Raji (cell line): Measurements from ENCODE around the gene EPS15.

ENCODE experiments used
- POLR2A ChIP-seq: IDR thresholded peaks from 2 replicates; pipeline ENCODE4 v1.6.1; 2011; ENCODE audit warnings: low read depth, low read length, control low read depth; ENCODE audit not compliant: insufficient read depth

Gene EPS15

DNA sequence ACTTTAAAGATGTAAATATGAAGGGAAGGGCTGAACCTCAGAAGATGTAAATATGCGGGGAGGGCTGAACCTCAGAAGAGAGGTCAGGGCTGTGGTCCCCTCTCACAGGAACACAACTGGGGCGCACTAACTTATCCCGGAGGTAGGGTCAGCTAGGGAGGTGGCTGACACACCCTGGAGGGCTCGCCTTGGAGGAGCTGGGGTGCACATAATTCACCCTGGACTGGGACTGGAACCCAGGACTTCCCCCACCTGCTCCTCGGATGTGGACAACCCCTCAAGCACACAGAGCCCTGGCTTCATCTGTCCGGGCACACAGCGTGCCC lies 174.8 kb downstream of the EPS15 start:
- no peak for TF ChIP-seq POLR2A

DNA sequence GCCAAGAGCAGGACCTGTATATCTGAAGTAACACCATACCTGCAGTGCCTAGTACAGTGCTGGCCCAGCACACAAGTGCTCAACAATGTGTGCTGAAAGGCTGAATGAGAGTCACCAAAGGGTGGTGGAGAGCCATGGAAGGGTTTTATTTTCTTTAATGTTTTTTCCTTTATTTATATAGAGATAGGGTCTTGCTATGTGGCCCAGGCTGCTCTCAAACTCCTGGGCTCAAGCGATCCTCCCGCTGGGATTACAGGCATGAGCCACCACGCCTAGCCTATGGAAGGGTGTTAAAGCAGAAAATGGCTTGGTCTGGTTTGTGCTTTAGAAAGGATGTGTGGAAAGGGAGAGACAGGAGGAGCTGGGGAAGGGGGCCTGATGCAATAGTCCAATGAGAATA lies 175.4 kb downstream of the EPS15 start:
- TF ChIP-seq POLR2A, result no peak

DNA sequence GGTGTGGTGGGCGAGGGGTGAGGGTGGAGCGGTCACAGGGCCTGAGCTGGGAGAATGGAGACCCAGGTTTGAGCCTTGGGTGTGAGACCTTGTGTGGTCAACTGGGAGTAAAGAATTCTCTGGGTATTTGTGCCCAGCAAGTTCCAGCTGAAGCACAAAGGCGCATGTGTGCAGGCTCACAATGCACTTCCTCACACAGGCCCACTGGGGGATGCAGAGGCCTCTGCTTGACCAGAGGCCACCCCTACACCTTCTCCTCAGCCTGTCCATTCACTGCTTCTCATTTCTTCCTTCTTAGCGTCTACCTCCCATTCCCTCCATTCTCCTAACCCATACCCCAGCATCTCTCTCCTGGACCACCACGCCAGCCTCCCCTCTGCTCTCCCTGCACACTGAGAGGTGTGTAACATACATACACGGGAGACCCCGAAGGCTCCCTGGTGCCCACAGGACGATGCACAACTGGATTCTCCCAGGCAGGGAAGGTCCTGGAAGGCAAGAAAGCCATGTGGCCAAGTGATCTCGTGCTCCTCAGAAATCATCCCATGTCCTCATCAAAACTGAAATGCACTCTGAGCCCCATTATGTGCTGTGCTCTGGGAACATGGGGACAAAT lies 176.4 kb downstream of the EPS15 start:
- TF ChIP-seq POLR2A, result no peak

DNA sequence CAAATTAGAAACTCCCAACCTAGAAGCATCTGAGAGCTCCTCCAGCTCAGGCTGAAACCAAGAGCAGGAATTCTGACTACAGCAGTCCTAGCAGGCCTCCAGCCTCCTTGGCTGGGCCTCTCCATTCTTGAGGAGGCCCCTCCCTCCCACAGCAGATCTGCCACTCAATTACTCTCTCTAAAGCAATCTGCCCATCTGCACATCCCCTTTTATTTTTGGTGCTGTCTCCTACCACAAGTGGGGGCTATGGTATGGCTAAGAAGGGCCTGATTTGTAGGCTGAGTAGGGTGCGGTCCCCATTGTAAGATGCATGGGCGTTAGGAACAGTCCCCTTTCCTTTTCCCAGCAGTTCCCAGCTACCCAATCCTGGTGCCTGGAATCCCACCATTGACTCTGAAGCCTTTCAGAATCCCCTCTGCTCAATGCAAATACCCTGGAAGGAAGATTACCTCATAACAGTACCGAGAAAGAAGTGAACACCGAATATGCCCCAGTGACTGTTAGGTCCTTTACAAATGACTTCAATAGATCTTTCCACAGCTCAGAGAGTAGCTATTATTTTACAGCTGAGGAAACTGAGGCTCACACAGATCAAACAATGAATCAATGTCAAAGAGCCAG lies 177.1 kb downstream of the EPS15 start:
- TF ChIP-seq POLR2A, result no peak

DNA sequence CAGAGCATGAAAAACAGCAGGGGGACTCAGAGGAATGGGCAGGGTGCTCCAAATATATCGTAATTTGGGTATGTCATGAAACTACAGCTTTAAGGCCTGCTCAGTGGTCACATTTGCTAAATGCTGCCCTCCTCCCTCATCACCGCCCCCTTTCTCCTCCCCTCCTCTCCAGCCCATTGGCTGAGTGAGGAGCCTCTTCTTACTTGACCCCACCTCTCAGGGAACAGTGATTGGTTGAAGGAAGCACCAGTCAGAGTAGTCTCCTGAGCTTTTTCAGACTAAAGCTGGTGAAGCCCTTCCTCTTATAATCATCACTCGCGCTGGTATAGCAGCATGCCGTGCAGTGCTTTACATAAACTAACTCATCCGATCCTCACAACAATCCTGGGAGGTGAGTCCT lies 178.7 kb downstream of the EPS15 start:
- TF ChIP-seq POLR2A, result no peak

DNA sequence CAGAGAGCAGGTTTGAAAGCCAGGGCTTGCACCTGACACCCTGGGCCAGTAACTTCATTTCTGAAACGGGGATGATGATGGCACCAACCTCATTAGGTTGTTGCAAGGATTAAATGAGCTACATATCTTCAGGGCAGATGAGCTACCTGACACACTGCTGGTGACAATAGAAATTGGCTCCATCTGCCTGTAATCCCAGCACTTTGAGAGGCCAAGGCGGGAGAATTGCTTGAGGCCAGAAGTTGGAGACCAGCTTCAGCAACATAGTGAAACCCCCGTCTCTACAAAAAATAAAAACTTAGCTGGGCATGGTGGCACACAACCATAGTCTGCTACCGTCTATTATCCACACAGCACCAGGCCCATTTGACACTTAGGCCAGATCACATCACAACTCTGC lies 182.4 kb downstream of the EPS15 start:
- TF ChIP-seq POLR2A, result no peak

DNA sequence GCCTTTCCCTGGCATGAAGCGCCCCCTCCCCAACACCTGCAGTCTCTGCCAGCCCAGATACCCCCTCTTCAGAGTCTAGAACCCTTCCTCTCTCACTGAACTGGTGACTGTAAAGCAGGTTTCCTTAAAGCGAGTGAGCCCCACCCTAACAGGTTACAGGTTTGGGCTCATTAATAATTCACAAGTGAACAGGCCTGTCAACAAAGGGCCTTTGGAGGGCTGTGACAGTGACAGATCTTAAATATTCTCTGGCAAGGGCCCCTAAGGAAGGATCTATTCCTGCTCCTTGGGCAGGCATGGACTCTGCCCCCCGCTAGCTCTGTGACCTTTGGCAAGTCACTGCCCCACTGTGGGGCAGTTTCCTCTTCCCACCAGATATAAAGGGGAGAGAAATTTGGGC lies 183.1 kb downstream of the EPS15 start:
- no peak for TF ChIP-seq POLR2A

DNA sequence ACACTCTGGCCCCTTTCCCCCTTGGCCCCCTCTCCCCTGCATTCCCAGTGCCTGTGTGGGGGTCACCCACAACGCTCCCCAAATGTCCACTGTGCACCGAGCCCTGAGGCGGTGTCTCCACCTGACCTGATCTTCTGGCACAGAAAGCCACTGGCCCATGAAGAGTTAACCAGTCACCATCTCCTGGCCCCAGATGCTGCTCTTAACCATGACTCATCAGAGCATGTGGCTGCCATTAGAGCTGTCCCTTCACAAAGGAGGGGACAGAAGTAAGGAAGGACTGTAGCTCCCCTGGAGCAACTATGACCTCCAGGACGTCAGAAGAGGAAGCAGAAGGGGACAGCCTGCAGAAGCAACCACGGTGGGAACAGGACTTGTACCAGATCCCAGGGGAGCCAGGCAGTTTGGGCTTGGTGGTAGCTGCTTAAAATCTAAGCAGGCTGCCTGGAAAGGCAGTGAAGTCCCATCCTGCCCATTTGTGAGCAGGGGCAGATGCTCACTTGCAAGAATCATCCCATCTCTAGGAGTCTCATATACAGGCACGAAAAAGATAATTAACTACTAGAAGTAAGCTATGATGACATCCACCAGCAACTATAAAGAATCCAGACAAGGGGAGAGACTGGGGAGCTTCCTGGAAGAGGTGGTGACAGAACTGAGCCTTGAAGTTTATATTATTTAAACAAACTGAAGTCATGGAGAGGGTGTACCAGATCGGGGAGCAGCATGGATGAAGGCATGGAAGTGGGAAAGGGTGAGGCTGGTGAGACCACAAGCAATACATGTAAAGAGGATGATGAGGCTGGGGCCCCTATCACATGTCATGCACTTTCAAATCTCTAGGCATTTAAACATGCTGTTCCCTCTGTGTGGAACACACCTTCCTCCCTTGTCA lies 187.6 kb downstream of the EPS15 start:
- TF ChIP-seq POLR2A, result no peak

DNA sequence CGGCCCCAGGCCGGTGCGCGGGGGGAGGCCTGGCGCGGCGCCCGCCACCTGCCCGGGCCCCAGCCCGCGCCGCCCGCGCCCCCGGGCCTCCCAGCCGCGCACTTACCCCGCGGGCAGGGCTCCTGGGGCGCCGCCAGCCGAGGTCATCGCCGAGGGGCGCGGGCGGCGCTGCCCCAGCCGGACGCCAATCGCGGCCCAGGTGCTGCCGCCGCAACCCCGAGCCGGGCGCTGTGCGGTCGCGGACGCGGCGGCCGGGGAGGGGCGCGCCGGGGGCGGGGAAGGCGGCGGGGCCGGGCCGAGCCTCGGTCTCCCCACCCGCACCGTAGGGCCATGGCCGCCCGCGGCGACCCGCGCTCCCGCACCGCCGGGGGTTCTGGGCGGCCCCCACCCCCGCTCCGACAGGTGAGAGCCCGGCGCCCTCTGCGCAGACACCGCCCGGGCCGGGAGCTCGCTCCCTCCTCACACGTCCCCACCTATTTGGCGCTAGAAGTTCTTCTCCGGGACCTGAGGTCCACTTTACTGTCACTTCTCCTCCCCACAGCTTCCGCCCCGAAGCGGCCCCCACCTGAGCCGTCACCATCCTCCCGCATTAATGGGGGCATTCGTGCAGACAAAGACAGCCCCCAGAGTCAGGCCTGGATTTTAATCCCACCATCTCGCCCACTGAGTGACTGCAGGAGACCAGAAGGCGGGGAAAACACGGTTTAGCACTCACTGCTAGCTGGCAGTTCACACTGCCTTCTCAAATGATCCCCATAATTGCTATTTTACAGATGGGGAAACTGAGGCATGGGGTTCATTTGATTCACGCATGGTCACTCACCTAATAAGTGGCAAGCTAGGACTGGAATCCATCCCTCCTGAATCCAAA lies 188.5 kb downstream of the EPS15 start, which contains the start of gene TTC39A:
Gene TTC39A (minus strand): TSS at position 232 of the 871 bp plus-strand sequence. CDS start 85 bp downstream, at position 147.
- TF ChIP-seq POLR2A, result no peak

DNA sequence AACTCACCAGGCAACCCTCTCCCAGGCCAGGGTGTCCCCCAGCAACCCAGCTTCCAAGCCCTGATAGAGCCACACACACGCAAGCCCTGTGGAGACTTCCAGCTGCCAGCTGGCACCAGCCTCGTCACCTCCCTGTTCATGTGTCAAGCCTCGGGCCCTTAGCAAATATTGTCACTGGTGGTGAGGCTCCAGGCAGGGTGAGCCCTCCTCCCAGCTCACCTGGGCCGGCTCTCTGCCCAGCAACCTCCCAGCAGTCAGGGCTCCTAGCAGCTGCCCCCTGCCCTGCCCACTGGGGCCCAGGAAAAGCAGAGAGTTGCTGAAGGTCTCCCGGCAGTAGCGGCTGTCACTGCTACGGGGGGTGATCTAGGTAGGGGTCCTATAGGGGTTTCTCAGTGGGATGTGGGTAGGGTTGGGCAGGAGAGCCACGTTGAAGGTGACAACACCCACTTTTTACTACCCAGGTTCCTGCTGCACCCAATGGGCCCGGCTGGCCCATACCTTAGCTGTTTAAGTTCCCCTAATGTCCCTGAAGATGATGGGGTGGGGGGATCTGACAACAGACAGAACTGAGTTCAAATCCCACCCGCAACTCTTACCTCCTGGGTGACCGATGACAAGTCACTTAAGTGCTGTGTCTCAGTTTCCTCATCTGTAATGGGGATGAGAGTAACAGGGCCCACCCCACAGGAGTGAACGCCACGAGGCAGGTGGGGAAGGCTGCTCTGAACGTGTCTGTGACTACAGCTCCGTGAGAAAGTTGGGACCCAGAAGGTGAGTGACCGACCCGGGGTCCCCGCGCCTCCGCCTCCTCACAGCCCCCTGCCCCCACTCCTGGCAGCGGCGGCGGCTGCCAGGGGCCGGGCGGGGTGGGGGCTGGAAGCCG lies 189.4 kb downstream of the EPS15 start:
- no peak for TF ChIP-seq POLR2A

DNA sequence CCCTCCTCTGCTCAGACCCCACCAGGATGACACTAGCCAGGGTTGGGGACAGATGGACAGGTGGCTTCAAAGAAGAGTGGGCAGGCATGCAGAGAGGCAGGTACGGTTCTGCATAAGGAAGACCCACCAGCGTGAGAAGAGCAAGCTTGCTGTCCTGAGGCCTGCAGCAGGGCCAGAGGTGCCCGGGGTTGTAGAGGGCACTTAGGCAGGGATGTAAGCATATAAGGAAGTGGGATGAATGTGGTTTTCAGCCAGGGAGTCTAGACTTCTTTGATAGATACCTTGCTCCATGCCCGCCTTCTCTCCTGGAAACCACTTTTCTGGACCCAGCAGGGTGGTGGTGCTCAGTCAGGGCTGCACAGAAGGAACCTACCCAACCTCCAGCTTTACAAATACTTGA lies 190.1 kb downstream of the EPS15 start:
- no peak for TF ChIP-seq POLR2A

DNA sequence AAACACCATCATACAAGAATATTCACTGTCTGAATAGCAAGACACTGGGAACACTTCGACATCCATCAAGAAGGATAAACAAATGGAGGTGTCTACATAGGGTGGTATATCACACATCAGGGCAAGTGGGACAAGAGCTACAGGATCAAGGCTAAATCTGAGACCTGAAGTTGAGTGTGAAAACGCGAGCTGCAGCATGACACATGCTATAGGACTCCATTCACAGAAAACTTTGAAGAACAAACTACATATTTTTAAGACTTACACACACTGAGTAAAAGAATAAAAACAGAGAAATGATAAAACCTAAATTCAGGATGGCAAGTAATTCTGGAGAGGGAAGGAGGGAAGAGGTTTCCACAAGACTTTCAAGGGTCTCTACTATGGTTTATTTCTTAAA lies 190.8 kb downstream of the EPS15 start:
- no peak for TF ChIP-seq POLR2A

DNA sequence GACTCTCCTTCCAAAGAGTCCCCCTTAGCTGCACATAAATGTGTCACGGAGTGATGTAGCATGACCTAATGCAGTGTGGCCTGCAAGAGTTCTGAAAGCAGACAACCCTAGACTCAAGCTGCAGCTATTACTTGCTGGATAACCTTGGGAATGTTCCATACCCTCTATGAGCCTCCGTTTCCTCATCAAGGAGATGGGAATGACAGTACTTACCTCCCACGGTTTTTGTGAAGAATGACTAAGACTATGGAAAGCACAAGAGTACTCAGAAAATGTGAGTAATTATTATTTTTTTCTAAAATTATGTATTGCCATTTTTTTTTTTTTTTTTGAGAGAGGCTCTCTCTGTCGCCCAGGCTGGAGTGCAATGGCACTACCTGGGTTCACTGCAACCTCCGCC lies 191.7 kb downstream of the EPS15 start:
- no peak for TF ChIP-seq POLR2A

DNA sequence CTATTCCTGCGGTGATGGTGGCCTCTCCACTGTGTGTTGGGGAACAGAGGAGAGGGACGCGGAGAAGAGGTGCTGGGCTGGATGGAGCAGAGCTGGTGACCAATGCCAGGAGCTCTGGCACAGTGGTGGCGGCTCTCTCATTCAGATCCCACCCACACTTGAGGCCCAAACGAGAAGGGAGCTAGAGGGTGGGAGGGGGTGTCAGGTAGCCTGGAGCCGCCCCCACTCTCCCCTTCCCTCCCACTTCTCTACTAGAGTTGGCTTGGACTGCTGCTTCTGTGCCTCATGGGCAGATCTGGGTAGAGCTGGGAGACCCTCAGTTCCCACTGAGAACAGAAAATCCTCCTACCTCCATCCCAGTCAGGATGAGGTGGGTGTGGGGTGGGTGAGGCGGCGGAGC lies 192.2 kb downstream of the EPS15 start:
- TF ChIP-seq POLR2A, result no peak
